ENCODE data around the gene SHISA4. TPM values are rescaled to one million over a fixed set of nuclear protein-coding genes. Genes with fewer than 3 reads are reported as not detected.
"Not testable (repeated sequence)": the region's sequence is repeated elsewhere in the genome, so short reads cannot be mapped to it uniquely, and the experiment has no call there.

Gene SHISA4
- total RNA-seq, 3 donors from 2014 or later = 1.2 to 12.4 (median 4.0) TPM

GRCh38 chr1:201850053-201850397, 38.7 kb upstream of the SHISA4 start:
- intact Hi-C loops (cut with DNase I, micrococcal nuclease) = no loop called here
- no peak for ATAC-seq
- TF ChIP-seq CTCF (IDR thresholded peaks at IDR 0.05) = no peak
- no peak overlapping the region for H3K4me3 ChIP-seq
- H3K4me1 ChIP-seq (ENCODE audit: low read depth) = no peaks in the 10 kb centered on the region
- no peaks in the 10 kb centered on the region for H3K9me3 ChIP-seq
- H3K36me3 ChIP-seq (ENCODE audit: low read depth) = peaks cover 6% of the 10 kb centered on the region
- DNase-seq = no peak

- DNase-seq (no peak), ATAC-seq (no peak)
- H3K4me3 ChIP-seq = no peak overlapping the region
- TF ChIP-seq CTCF (IDR thresholded peaks at IDR 0.05) = no peak
- intact Hi-C loops (cut with DNase I, micrococcal nuclease) = no loop called here
- no peaks in the 10 kb centered on the region for H3K4me1 ChIP-seq (ENCODE audit: low read depth)
- peaks cover 6% of the 10 kb centered on the region for H3K36me3 ChIP-seq (ENCODE audit: low read depth)
- no peaks in the 10 kb centered on the region for H3K9me3 ChIP-seq
These were observed 36.7 kb upstream of the SHISA4 start for GRCh38 chr1:201851949-201852348.

- ATAC-seq; H3K9me3 ChIP-seq; intact Hi-C loops (cut with DNase I, micrococcal nuclease); DNase-seq; H3K36me3 ChIP-seq (ENCODE audit: low read depth); H3K4me1 ChIP-seq (ENCODE audit: low read depth); H3K4me3 ChIP-seq: not testable (repeated sequence)
These were observed 32.0 kb upstream of the SHISA4 start for GRCh38 chr1:201856722-201857121.

GRCh38 chr1:201859424-201859823, 29.3 kb upstream of the SHISA4 start:
- Histone ChIP-seq H3K36me3 (ENCODE audit: low read depth) (no peaks in the 10 kb centered on the region), H3K4me3 (no peak overlapping the region), H3K4me1 (ENCODE audit: low read depth) (no peaks in the 10 kb centered on the region), H3K9me3 (no peaks in the 10 kb centered on the region)
- DNase-seq = no peak
- intact Hi-C loops (cut with DNase I, micrococcal nuclease) = no loop called here
- TF ChIP-seq CTCF (IDR thresholded peaks at IDR 0.05) = no peak
- ATAC-seq = no peak

GRCh38 chr1:201861448-201861847, 27.2 kb upstream of the SHISA4 start:
- intact Hi-C loops (cut with DNase I, micrococcal nuclease) = no loop called here
- no peak for ATAC-seq
- Histone ChIP-seq H3K9me3 (no peaks in the 10 kb centered on the region), H3K4me1 (ENCODE audit: low read depth) (no peaks in the 10 kb centered on the region), H3K36me3 (ENCODE audit: low read depth) (no peaks in the 10 kb centered on the region), H3K4me3 (no peak overlapping the region)
- DNase-seq = no peak
- TF ChIP-seq CTCF (IDR thresholded peaks at IDR 0.05) = no peak

GRCh38 chr1:201870397-201870796, 18.3 kb upstream of the SHISA4 start:
- TF ChIP-seq CTCF (IDR thresholded peaks at IDR 0.05) = no peak
- intact Hi-C loops (cut with DNase I, micrococcal nuclease) = no loop called here
- H3K4me3 ChIP-seq = no peak overlapping the region
- no peaks in the 10 kb centered on the region for H3K9me3 ChIP-seq
- ATAC-seq (no peak), DNase-seq (no peak)
- peaks cover 10% of the 10 kb centered on the region for H3K36me3 ChIP-seq (ENCODE audit: low read depth)
- no peaks in the 10 kb centered on the region for H3K4me1 ChIP-seq (ENCODE audit: low read depth)

All from mucosa of descending colon (tissue), 3 donors.